HEK293 (cell line): ENCODE data around the gene RHOV.
A peak's percentile ranks its signal among the peaks of the same experiment; 100 is the strongest.

Experiments used
- GLIS1 ChIP-seq: fragments of 450-650 bp; formaldehyde crosslinking; IDR thresholded peaks from 2 replicates; pipeline ENCODE4 v1.5.1; 2016; ENCODE audit warnings: missing biosample characterization, missing genetic modification characterization
- KLF1 ChIP-seq: fragments of 450-650 bp; formaldehyde crosslinking; IDR thresholded peaks from 2 replicates; pipeline ENCODE4 v1.5.1; 2016; ENCODE audit warnings: missing biosample characterization, missing genetic modification characterization
- KLF8 ChIP-seq: fragments of 450-650 bp; formaldehyde crosslinking; IDR thresholded peaks from 2 replicates; pipeline ENCODE4 v1.5.1; 2016; ENCODE audit warnings: missing biosample characterization, missing genetic modification characterization
- PBX3 ChIP-seq: sonication (generic); formaldehyde crosslinking; IDR thresholded peaks from 2 replicates; pipeline ENCODE4 v1.8.1; 2022; ENCODE audit warnings: mild to moderate bottlenecking, moderate library complexity, missing genetic modification reagents
- PRDM10 ChIP-seq: fragments of 450-650 bp; formaldehyde crosslinking; IDR thresholded peaks from 2 replicates; pipeline ENCODE4 v1.5.1; 2016; ENCODE audit warnings: missing biosample characterization, missing genetic modification characterization
- TRIM28 ChIP-seq: IDR thresholded peaks from 2 replicates; pipeline ENCODE4 v1.6.1; 2011; ENCODE audit warnings: low read length, control low read depth, borderline replicate concordance
- ZBTB17 ChIP-seq: fragments of 450-650 bp; formaldehyde crosslinking; IDR thresholded peaks from 2 replicates; pipeline ENCODE4 v1.5.1; 2016; ENCODE audit warnings: missing biosample characterization, missing genetic modification characterization
- ZFP37 ChIP-seq: fragments of 450-650 bp; formaldehyde crosslinking; IDR thresholded peaks from 2 replicates; pipeline ENCODE4 v1.5.1; 2016; ENCODE audit warnings: missing biosample characterization, missing genetic modification characterization
- ZNF23 ChIP-seq: fragments of 450-650 bp; formaldehyde crosslinking; IDR thresholded peaks from 2 replicates; pipeline ENCODE4 v1.5.1; 2016; ENCODE audit warnings: missing biosample characterization, missing genetic modification characterization, borderline replicate concordance
- ZNF266 ChIP-seq: fragments of 450-650 bp; formaldehyde crosslinking; IDR thresholded peaks from 2 replicates; pipeline ENCODE4 v1.5.1; 2016; ENCODE audit warnings: missing biosample characterization, missing genetic modification characterization, low read depth
- ZNF311 ChIP-seq: fragments of 450-650 bp; formaldehyde crosslinking; IDR thresholded peaks from 2 replicates; pipeline ENCODE4 v1.5.1; 2017; ENCODE audit warnings: missing biosample characterization, missing genetic modification characterization, borderline replicate concordance
- ZNF391 ChIP-seq: fragments of 450-650 bp; formaldehyde crosslinking; IDR thresholded peaks from 2 replicates; pipeline ENCODE4 v1.5.1; 2016; ENCODE audit warnings: low read depth, missing biosample characterization, missing genetic modification characterization, borderline replicate concordance
- ZNF518A ChIP-seq: fragments of 450-650 bp; formaldehyde crosslinking; conservative IDR thresholded peaks from 2 replicates; pipeline ENCODE4 v1.5.1; 2016; ENCODE audit warnings: low read depth, missing biosample characterization, missing genetic modification characterization
- ZNF544 ChIP-seq: fragments of 450-650 bp; formaldehyde crosslinking; IDR thresholded peaks from 2 replicates; pipeline ENCODE4 v1.5.0; 2017; ENCODE audit warnings: missing biosample characterization, missing genetic modification characterization
- ZNF561 ChIP-seq: fragments of 450-650 bp; IDR thresholded peaks from 2 replicates; pipeline ENCODE4 v1.5.1; 2018; ENCODE audit warnings: missing biosample characterization, missing genetic modification characterization, borderline replicate concordance
- ZNF660 ChIP-seq: fragments of 450-650 bp; IDR thresholded peaks from 2 replicates; pipeline ENCODE4 v1.5.1; 2018; ENCODE audit warnings: missing biosample characterization, mild to moderate bottlenecking, missing genetic modification characterization
- ZNF664 ChIP-seq: fragments of 450-650 bp; formaldehyde crosslinking; IDR thresholded peaks from 2 replicates; pipeline ENCODE4 v1.5.1; 2016; ENCODE audit warnings: missing biosample characterization, missing genetic modification characterization
- ZNF670 ChIP-seq: fragments of 450-650 bp; formaldehyde crosslinking; IDR thresholded peaks from 2 replicates; pipeline ENCODE4 v1.5.1; 2016; ENCODE audit warnings: missing biosample characterization, missing genetic modification characterization, low read depth
- ZNF777 ChIP-seq: fragments of 450-650 bp; formaldehyde crosslinking; IDR thresholded peaks from 2 replicates; pipeline ENCODE4 v1.5.1; 2017; ENCODE audit warnings: missing biosample characterization, missing genetic modification characterization, borderline replicate concordance
- ZSCAN4 ChIP-seq: fragments of 450-650 bp; formaldehyde crosslinking; IDR thresholded peaks from 2 replicates; pipeline ENCODE4 v1.5.1; 2017; ENCODE audit warnings: missing biosample characterization, missing genetic modification characterization
- ZXDB ChIP-seq: fragments of 450-650 bp; formaldehyde crosslinking; IDR thresholded peaks from 2 replicates; pipeline ENCODE4 v1.5.1; 2016; ENCODE audit warnings: missing biosample characterization, missing genetic modification characterization

Gene RHOV

GRCh38 chr15:40918146-40918798 lies 44.2 kb upstream of the RHOV start (continued):
- TF ChIP-seq PRDM10 (tag by site-specific recombination) (peak; percentile 32; the same call in 1 of the 2 replicates), GLIS1 (tag by site-specific recombination) (no peak), ZNF23 (no peak), ZBTB17 (peak; percentile 32; the same call in 1 of the 2 replicates), PBX3 (CRISPR knock-in tag) (no peak), ZNF670 (tag by site-specific recombination) (no peak), ZSCAN4 (no peak), ZXDB (tag by site-specific recombination) (no peak), ZNF266 (no peak), ZNF311 (tag by site-specific recombination) (no peak), KLF8 (tag by site-specific recombination) (no peak), ZNF544 (tag by site-specific recombination) (no peak), TRIM28 (no peak), ZNF561 (tag by site-specific recombination) (no peak), ZNF664 (tag by site-specific recombination) (no peak), ZNF518A (tag by site-specific recombination) (no peak), ZNF777 (tag by site-specific recombination) (no peak), ZFP37 (tag by site-specific recombination) (no peak), ZNF660 (no peak), ZNF391 (tag by site-specific recombination) (no peak), KLF1 (no peak)
